Non-pigmented ciliary epithelial cell (primary cell): ENCODE measurements around the gene C9orf50.

Experiments
- DNase-seq: peaks from one replicate; pipeline ENCODE4 v3.0.0-alpha.2; 2010; ENCODE audit warnings: low read depth

The C9orf50 gene

GRCh38 chr9:129591916-129592315 lies 29.0 kb downstream of the C9orf50 start:
- no peak for DNase-seq

DNA sequence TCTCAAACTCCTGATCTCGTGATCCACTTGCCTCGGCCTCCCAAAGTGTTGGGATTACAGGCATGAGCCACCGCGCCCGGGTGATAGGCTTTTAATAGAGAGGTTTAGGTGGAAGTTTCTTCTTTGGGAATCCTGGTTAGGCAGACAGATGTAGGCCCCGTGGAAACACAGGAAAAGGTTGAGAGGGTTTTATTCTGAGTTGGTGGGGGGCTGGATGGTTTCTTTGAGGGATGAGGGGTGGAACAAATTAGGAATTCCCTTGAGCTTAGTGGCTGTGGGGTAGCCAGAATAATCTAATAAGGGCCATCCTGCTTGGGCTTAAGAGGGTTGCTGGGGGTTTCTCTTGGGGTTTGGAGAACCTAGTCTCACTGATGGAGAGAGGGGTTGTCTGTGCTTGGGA lies 30.4 kb downstream of the C9orf50 start:
- DNase-seq, result no peak

GRCh38 chr9:129587487-129588262 lies 33.2 kb downstream of the C9orf50 start:
- no peak for DNase-seq

DNA sequence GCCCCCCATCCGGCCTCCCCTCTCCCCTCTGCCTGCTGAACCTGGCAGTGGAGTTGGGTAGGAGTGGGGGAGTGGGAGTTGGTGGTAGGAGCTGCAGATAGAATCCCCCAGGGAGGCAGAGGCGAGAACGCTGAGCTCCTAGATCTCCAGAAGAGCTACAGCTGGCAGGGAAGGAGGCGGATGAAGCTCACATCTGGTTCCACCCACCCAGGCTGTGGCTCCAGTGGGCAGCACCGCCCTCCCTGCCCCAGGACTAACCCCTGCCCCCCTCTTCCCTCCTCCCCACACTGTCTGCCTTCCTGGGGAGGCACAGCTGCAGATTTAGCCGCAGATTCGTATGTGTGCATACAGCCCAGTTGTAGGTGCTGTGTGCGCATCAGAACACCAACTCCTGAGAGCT lies 34.2 kb downstream of the C9orf50 start:
- no peak for DNase-seq

- DNase-seq, result no peak
Observed at GRCh38 chr9:129586245-129586644, 34.7 kb downstream of the C9orf50 start.

GRCh38 chr9:129585352-129585751 lies 35.5 kb downstream of the C9orf50 start:
- DNase-seq, result no peak

GRCh38 chr9:129584136-129584535 lies 36.8 kb downstream of the C9orf50 start:
- DNase-seq, result no peak

DNA sequence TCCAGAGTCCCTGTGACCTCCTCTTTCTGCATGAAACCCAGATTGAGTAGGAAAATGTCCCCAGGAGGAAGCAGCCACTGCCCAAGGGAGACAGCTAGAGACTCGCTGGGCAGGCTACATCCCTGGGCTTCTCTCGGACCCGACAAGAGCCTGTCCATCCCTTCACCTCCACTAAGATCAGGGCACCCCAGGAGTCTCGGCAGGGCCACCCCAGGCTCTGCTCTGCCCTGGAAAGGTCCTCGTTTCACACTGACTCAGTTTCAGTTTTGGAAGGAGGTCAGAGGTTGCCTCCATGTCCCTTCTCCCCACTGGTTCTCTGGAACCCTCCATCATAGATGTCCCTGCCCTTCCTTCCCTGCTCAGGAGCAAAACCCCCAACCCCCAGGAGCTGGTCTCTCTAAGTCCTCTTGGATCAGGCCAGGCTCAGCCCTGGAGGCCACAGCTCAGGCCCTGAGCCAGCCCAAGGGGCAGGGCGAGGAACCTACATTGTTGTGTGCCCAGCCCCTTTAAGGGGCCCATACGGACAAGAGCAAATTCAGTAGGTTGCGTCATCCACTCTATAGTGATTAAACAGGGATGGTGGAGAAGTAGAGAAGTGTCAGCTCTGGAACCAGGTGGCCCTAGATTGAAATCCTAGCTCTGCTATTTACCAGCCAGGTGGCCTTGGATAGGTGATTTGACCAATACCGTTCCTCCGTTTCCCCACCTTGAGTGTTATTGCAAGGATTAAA lies 37.4 kb downstream of the C9orf50 start:
- no peak for DNase-seq

GRCh38 chr9:129582855-129583254 lies 38.0 kb downstream of the C9orf50 start:
- no peak for DNase-seq

DNA sequence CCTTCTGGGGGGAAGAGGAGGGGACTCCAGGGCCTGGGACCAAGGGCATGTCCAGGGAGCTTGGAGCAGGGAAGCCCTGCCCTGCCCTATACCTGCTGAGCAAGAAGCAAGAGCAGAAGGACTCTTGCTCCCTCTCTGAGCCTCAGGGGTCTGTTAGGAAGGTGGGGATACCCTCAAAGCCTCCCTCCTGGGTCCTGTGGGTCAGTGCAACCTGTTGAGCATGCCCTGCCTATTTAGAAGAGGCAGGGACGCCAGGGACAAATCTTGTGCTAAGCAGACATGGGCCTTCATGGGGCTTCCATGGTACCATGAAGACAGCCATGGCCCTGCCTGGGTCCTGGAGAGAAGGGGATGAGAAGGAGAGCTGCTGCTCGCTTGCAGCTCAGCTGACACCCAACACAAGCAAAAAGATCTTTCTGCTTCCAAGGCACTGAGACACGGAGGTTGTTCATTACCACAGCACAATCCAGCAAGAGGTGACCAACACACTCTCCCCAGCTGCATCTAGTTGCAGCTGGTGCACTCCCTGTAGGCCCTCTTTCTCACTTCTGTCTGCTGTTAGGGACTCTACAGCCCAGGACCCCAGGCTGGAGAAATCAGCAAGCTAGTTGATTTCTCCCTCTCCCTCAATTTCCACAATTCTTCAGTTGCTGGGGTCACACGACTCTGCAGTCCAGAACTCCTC lies 39.3 kb downstream of the C9orf50 start:
- no peak for DNase-seq

DNA sequence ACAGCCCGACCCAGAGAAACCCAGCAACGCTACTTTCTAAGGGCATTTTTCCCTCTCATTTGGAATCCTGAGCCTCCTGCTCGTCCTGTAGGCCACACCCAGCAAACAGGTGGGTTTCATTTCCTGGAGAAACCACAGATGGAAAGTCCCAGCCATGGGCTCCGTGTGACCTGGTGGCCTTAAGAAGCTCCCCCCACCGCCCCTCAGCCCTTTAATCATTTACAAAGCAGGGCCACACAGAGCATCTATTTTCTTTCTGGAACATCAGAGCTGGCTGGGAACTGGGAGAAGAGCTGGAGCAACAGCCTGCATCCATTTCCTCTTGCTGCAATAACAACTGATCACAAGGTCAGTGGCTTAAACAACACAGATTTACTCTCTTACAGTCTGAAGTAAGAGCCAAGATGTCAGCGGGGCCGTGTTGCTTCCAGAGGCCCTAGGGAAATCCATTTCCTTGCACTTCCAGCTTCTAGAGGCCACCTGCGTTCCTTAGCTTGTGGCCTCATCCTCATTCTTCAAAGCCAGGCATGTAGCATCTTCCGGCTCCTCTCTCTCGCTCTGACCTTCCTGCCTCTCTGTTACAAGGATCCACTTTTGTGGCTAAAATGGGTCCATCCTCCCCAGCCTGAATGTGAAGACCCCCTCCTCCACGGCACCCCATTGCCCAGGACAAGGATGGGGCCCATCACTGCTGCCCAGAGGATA lies 40.5 kb downstream of the C9orf50 start:
- no peak for DNase-seq

- DNase-seq, result no peak
Observed at GRCh38 chr9:129579294-129579693, 41.6 kb downstream of the C9orf50 start.

DNA sequence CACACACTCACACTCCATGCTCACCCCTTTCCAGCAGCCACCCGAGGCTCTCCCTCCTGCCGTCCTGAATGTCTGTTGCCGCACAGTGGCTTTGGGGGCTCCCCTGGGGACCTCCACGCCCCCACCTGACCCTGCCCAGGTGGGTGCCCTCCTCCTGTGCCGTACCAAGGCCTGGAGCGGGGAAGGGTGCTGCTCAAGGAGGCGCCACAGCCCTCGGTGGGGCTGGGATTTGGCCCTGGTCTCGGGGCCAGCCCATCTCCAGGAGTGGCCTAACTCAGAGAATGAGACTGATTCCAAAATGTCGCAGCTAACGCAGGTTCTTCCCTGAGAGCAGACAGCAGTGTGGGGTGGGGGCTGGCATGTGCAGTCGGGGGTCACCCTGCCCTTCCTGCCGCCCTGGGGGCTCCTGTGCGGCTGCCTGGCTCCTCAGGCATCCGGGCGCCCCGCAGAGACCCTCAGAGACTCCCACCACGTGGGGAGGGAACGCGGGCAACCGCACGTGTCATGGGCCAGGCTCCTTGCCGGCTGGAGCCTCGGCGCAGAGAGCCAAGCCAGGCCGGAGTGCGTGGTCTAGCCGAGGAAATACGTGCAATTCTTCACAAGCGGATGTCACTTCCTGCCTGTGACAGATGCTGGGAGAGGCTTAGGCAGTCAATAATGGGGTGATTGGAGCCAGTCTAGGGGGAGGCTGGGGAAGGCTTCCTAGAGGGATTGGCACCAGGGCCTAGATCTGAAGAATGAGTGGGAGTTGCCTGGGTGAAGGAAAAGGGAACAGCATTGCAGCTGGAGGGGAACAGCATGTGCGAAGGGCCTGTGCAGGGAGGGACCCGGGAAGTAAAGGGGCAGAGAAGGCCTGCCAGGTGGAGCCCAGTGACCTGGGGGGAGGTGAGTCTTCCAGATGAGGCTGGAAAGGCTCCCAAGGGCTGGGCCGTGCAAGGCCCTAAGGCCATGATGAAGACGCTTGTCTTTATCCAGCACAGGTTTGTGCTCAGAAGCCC lies 44.1 kb downstream of the C9orf50 start:
- DNase-seq, result no peak

DNA sequence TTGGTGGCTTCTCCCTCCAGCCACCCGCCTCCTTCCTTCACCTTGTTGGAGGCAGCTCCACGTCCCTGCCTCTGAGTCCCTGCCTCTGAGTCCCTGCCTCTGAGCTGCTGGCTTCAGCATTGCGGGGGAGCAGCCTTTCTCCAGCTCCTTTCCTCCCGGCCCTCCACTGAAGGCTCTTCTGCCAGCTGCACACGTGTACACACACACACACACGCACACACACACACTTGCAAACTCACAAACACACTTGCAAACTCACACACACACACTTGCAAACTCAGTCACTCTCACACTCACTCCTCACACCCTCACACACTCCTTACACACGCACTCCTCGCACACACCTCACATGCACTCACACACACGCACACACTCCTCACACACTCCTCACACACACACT lies 45.1 kb downstream of the C9orf50 start:
- no peak for DNase-seq

DNA sequence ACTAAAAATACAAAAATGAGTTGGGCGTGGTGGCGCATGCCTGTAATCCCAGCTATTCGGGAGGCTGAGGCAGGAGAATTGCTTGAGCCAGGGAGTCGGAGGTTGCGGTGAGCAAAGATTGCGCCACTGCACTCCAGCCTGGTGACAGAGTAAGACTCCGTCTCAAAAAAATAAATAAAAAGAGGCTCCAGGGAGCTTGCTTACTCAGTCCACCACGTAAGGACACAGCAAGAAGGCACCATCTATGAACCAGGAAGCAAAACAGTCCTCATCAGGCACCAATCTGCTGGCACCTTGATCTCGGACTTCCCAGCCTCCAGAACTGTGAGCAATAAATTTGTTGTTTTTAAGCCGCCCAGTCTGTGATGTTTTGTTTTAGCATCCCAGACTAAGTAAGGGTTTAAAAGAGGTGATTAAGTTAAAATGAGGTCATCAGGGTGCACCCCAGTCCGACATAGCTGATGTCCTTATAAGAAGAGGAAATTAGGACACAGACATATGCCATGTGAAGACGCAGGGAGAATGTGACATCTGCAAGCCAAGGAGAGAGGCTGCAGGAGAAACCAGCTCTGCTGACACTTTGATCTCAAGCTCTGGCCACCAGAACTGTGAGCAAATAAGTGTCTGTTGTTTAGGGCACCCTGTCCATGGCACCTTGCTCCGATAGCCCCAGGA lies 45.9 kb downstream of the C9orf50 start:
- DNase-seq, result no peak

GRCh38 chr9:129573977-129574376 lies 46.9 kb downstream of the C9orf50 start:
- no peak for DNase-seq

DNA sequence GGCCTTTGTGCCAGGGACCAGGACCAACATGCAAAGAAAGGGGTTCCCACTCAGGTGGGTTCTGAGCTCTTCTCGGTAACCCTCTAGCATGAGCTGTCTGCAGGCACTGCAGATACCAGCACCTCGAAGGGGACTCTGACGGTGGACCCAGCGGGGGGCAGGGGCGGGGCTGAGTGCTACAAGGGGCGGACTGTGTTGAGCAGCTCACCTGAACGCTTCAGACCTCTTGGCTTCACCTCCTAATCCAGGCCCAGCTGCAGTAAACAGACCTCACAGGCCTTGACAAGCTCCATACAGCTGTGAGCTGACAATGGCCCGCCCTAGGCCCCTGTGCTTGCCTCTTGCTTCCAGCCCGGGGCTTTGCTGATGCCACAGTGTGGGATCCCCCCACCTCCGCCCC lies 48.4 kb downstream of the C9orf50 start:
- DNase-seq, result no peak

DNA sequence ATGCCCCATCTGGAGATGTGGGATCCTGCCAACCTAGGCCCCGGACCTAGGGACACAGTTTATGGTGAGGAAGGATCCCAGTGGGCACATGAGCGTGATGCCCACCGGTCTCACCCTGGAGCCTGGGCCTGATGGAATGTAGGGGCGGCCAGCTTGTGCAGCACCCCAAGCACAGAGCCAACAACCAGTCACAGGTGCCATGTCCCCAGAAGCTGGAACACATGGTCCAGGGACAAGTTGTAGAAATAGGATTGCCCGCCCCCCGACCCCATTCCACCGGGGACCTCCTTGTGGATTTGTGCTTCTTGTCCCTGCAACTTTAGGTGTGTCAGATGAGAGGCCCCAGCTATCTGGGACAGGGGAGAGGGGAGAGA lies 48.9 kb downstream of the C9orf50 start:
- no peak for DNase-seq

GRCh38 chr9:129571298-129572051 lies 49.4 kb downstream of the C9orf50 start:
- no peak for DNase-seq
